Cerebellar cortex (tissue), 1 donor: ENCODE data around the gene DYNLT4.
"Not testable (repeated sequence)": the region's sequence is repeated elsewhere in the genome, so short reads cannot be mapped to it uniquely, and the experiment has no call there.

Experiments
- DNase-seq: peaks from one replicate; pipeline ENCODE4 v3.0.0-alpha.2; 2015; ENCODE audit warnings: low spot score

The DYNLT4 gene

GRCh38 chr1:44788120-44788860, 18.9 kb downstream of the DYNLT4 start, which contains the start of gene BEST4:
TSS of gene BEST4 (minus strand) at chr1:44788170. CDS start at chr1:44787705, 465 bp downstream.
- no peak for DNase-seq

DNA sequence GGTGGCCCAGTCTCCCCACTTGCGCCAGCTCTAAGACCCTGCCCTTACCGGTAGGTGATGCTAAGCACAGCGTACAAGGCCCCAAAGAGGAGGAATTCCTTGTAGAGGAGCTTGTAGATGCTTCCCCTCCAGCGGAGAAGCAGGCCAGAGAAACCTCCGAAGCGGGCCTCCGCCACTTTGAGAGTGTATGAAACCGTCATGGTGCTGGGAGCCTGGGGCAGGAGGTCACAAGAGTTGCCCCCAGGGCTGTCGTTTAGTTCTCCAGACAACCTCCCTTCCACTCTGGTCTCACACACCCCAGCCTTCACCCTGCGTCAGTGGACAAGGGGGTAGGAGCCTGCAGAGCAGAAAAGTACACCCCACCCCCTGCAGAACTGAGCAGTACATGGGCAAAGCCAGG, 19.6 kb downstream of the DYNLT4 start:
- DNase-seq = no peak

GRCh38 chr1:44786841-44787426, 20.2 kb downstream of the DYNLT4 start:
- no peak for DNase-seq

- peak; percentile 62 for DNase-seq
Observed at GRCh38 chr1:44786138-44786840, 20.9 kb downstream of the DYNLT4 start.

- no peak for DNase-seq
Observed at GRCh38 chr1:44785501-44786137, 21.5 kb downstream of the DYNLT4 start.

DNA sequence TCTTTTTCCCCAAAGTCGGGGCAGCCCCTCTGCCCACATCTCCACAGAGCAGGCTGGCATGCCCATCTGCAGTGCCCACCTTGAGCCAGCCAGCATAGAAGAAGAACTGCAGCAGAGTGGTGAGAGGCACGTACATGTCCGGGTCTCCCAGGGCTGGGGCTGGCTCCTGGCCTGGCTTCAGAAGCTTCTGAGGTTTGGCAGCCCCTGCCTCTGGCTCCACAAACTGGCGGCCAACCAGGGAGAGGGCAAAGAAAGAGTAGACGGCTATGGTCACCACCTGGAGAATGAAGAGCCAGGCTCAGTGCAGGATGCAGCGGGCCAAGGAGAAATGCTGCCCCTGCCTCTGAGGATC, 22.1 kb downstream of the DYNLT4 start:
- DNase-seq = no peak

- DNase-seq = peak; percentile 80
Observed at GRCh38 chr1:44784094-44785028, 22.8 kb downstream of the DYNLT4 start.

GRCh38 chr1:44783697-44784093, 23.5 kb downstream of the DYNLT4 start:
- DNase-seq = peak; percentile 66

DNA sequence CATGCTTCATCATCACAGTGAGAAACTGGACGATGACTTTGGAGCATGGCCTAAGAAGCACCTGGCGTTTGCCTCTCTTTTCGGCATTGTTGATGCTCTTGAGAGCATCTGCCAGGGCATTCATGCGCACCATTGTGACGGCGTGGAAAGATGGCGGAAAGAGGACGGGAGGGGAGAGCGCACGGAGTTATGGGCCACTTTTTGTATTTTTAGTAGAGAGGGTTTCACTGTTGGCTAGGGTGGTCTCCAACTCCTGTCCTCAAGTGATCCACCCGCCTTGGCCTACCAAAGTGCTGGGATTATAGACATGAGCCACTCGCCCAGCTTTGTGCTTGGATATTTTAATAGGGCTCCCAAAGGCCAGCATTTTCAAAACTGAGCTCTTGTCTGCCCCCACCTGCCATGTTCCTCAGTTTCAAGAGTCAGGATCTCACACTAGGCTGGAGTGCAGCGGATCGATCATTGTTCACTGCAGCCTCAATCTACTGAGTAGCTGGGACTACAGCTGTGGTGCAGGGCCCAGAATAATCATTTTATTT, 26.5 kb downstream of the DYNLT4 start:
- DNase-seq = peak; percentile 67

- no peak for DNase-seq
Observed at GRCh38 chr1:44778705-44779576, 28.2 kb downstream of the DYNLT4 start.

- no peak for DNase-seq
Observed at GRCh38 chr1:44777969-44778635, 29.0 kb downstream of the DYNLT4 start.

DNA sequence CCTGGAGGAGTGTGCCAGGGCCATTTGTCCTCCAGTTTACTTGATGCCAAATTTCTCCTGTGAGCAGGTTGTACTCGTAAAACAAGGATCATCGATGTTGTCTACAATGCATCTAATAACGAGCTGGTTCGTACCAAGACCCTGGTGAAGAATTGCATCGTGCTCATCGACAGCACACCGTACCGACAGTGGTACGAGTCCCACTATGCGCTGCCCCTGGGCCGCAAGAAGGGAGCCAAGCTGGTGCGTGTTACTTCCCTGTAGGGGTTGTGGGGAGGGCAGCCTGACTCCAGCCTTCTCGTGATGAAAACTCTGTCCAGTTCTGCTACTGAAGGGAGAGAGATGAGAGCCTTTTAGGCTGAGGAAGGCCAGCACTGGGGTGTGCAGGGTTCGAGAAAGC, 29.6 kb downstream of the DYNLT4 start:
- no peak for DNase-seq

DNA sequence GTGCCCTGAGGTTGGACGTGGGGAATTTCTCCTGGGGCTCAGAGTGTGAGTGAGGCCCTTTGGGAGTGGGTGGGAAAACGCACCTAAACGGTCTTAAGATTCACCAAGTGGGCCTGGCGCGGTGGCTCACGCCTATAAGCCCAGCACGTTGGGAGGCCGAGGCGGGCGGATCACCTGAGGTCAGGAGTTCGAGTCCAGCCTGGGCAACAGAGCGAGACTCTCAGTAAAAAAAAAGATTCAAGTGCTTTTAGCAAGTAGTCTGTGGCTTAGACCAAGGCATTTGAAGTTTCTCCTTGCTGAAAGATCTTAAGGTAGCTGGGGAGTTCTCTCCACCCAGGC, 30.5 kb downstream of the DYNLT4 start:
- DNase-seq = no peak

- no peak for DNase-seq
Observed at GRCh38 chr1:44775930-44776729, 31.0 kb downstream of the DYNLT4 start.

GRCh38 chr1:44775078-44775929, 31.8 kb downstream of the DYNLT4 start, which contains the start of gene RPS8:
TSS of gene RPS8 (plus strand) at chr1:44775540. CDS start at chr1:44775597, 57 bp downstream.
- peak; percentile 96 for DNase-seq

- not testable (repeated sequence) for DNase-seq
Observed at GRCh38 chr1:44766421-44766820, 40.7 kb downstream of the DYNLT4 start.

- DNase-seq = no peak
Observed at GRCh38 chr1:44760876-44761275, 46.3 kb downstream of the DYNLT4 start.

- no peak for DNase-seq
Observed at GRCh38 chr1:44759077-44759476, 48.1 kb downstream of the DYNLT4 start.
